Stimulated activated CD8-positive, alpha-beta memory T cell treated with anti-CD3 and anti-CD28 coated beads, Interleukin-12 subunit alpha, Interleukin-12 subunit beta, amount 100 ng/mL, for 24 hours (primary cell): ENCODE data around the gene PRKAG2.

Source experiments
- DNase-seq: peaks from one replicate; pipeline ENCODE4 v3.0.0-alpha.2; 2020; ENCODE audit errors: extremely low read depth

Gene PRKAG2

DNA sequence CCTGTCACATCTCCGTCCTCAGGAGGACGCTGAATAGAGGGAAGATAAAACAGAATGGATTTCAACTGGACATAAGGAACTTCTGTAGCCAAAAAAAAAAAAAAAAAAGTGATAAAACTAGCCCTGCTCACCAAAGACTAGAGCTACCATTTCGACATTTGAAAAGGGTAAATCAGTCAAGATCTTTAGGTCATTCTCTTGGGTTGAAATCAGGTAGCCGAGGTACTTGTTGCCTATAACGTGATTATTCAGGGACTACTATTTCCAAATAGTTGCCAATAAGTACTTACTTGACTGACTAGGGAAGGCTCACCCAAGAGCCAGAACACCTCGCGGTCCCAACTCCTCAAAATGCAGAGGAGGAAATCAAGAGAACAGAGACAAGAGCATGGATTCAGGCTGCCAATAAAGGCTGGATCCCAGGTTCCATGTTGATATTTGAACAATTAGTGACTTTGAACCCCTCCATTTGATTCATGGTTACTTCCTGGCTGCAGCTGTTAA is 359.3 kb downstream of the PRKAG2 start:
- no peak for DNase-seq

DNA sequence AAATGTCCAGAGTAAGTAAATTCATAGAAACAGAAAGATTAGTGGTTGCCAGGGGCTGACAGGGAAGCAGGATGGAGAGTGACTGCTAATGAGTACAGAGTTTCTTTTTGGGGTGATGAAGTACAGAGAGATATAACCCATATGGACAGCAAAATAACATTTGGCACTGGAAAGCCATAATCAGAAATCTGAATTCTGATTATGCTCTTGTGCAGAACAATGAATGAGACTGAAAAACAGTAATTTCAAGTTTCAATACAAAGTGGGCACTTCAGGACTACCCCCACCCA is 361.7 kb downstream of the PRKAG2 start:
- no peak for DNase-seq

DNA sequence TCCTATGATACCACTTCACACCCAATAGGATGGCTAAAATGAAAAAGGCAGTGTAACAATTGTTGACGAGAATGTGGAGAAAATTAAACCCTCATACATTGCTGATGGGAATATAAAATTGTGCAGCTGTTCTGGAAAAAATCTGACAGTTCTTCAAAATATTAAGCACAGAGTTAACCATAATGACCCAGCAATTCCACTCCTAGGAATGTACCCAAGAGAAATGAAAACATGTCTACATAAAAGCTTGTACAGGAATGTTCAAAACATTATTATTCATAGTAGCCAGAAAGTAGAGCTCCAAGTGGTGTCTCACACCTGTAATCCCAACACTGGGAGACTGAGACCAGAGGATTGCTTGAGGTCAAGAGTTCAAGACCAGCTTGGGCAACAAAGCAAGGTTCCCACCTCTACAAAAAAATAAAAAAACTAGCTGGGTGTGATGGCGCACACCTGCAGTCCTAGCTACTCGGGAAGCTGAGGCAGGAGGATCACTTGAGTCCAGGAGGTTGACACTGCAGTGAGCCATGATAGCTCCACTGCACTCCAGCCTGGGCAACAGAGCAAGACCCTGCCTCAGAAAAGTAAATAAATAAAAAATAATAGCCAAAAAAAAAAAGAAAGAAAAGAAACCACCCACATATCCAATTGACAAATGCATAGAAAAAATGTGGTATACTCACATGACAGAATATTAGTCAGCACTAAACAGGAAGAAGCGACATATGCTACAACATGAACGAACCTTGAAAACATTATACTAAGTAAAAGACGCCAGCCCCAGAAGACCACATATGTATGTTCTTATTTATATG is 362.2 kb downstream of the PRKAG2 start:
- DNase-seq = no peak

DNA sequence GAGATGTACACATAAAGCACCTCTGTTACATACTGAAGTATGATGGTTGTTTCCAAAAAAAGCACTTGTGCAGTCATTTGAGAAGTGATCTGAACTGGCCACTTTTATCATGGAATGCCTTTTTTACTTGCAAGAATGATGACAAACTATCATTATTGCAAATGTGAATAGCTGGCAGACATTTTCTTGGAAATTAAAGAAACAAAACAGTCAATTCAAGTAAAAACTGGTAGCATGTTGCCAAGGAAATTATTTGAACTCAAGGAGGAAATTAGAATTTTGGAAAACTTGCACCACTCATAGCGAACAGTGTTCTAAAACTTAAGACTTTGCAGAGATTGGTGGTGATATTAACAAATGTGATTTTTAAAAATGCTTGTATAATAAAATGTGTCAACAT is 363.8 kb downstream of the PRKAG2 start:
- DNase-seq = no peak

DNA sequence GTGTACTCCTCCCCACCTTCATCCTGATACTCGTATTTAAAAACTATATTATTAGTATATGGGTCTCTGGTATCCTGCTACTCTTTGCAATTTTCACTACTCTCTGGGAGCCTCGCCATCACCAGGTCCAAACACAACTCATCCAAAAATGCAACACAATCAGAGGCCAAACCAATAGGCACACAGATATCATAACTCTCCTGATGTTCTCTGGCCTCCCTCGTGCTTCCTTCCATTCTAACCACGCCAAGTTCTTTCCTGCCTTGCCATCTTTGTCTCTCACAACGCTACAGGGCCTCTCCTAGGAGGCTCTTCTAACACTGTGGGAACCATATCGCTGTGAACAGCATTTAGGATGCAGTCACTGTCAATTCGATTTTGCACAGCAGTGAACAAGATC is 364.6 kb downstream of the PRKAG2 start:
- DNase-seq = no peak

DNA sequence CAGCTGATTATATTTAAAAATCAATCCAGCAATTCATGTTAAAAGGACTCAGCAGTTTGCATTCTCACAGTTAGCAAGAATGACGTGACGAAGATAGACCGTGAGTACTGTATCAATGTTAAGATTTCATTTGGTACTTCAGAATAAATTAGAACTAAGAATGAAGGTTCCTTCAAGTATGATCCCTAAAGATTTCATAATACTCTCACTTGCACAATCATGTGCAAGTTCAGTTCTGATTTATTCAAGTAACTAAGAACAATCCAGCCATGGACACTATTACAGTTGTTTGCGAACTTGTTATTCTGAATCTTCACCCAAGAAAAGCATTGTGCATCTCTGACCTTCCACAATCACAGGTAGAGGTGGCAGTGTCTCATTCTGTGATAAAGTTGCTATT is 365.0 kb downstream of the PRKAG2 start:
- DNase-seq = no peak

DNA sequence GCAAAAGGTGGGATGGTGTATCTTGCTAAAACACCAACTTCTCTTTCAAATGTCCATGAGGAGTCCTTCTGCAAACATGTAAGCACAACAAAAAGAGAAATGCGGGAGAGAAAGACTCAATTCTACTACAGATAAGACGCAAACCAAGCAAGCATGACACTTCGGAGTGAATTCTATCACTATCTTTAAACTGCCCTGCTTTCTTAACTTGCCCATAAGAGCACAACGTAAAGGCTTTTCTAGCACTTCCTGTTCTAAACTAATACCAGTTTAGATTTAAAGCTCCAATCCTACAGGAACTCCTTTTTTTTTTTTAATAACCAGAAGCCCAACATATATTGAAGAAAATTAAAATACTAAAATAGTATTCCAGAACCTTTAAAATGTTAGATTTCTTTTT is 365.6 kb downstream of the PRKAG2 start:
- DNase-seq = no peak

DNA sequence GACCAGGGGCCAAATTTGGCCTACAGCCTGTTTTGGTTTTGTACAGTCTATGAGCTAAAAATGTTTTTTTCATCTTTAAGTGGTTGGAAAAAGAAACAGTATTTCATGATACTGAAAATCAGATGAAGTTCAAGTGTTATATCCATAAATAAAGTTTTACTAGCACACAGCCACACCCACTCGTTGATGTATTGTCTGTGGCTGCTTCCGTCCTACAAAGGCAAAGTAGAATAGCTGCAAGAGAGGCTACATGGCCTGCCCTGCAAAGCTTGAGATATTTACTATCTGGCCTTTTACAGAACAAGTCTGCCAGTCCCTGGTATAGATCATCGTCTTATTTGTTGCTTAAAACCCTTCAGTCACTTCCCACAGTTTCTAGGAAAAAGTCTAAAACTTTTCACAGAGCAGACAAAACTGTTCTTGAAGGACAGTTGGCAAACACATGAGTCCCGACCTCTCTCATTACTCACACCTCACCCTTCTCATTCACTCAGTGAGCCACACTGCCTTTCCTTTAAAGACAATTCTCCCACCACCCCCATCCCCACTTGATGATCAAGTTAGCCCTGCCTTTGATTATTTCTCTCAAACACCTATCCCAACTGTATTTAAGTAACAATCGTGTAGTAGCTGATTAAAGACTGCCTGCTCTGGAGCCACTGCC is 367.1 kb downstream of the PRKAG2 start:
- no peak for DNase-seq

DNA sequence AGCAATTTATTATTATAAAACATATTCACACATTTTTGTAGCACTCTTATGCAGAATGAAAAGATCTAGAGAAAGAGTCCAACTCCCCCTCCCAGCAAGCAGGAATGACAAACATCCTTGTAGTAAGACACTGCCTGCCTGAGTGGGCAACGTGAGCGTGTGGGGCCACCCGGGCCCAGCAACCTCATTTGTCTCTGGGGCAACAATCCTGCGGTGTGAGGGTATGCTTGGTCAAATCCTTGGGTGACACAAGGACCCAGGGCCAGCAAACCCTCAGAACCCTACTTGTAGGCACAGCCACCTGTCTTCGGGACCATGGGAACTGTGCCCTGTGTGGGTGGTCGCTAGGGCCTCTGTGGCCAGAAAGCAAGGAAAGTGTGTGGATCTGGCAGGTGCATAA is 367.9 kb downstream of the PRKAG2 start:
- DNase-seq = no peak

DNA sequence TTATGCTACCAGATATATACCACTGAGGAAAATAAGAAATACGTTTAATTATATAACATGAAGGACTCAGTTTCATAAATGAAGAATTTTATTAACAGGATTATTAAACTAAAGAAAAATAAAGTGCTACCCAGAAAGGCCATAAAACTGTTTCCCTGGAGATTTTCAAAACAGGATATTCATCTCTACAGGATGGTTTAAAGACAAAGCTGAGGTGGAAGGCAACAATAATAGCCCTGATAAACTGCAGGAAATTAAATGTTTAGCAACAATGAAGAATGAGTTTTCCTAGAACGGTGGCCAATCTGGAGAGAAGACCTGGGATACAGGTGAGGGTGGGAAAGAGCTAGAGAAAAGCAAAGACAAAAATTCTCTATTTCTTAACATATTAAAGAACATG is 369.1 kb downstream of the PRKAG2 start:
- DNase-seq = no peak

DNA sequence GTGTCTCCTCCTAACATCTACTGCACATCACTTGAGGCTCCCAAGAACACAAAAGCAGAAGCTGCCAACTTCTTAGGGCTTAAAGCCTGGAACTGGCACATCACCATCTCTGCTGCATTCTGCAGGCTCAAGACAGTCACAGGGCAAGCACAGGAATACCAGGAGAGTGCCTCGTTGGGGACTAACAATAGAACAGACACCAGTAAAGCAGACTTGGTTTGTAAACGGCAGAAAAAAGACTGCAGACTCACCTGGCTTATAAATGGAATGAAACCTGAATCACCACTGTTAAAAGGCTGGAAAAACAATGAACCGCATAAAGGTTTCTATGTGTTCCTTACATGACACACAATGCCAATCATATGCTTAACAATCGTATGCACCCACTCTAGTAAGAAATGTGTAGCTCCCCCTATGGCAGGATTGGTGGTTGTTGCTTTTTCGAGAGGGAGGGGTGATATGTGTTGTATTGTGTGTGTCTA is 370.0 kb downstream of the PRKAG2 start:
- no peak for DNase-seq
